NT2/D1 (cell line): ENCODE measurements around the gene KDM4D.
"Not testable (repeated sequence)": the region's sequence is repeated elsewhere in the genome, so short reads cannot be mapped to it uniquely, and the experiment has no call there.

Experiments
- DNase-seq: peaks from one replicate; pipeline ENCODE4 v3.0.0-alpha.2; 2011; ENCODE audit warnings: low read depth, low spot score
- H3K27me3 ChIP-seq: 2 replicates; pipeline ENCODE4 v1.6.0; 2011; ENCODE audit warnings: mild to moderate bottlenecking; ENCODE audit not compliant: insufficient read length, insufficient read depth
- H3K36me3 ChIP-seq: 2 replicates; pipeline ENCODE4 v1.6.1; 2011; ENCODE audit warnings: mild to moderate bottlenecking, low read length, mixed read lengths; ENCODE audit not compliant: insufficient read depth, insufficient read length
- H3K4me1 ChIP-seq: 2 replicates; pipeline ENCODE4 v1.5.1; 2011; ENCODE audit not compliant: insufficient read depth, insufficient read length
- H3K4me3 ChIP-seq: 2 replicates; pipeline ENCODE4 v1.5.1; 2011; ENCODE audit warnings: low read depth; ENCODE audit not compliant: insufficient read length
- H3K9ac ChIP-seq: 2 replicates; pipeline ENCODE4 v1.6.0; 2011; ENCODE audit warnings: low read depth; ENCODE audit not compliant: insufficient read length
- H3K9me3 ChIP-seq: 2 replicates; pipeline ENCODE4 v1.5.1; 2011; ENCODE audit warnings: mild to moderate bottlenecking, low read length; ENCODE audit not compliant: insufficient read depth
- SUZ12 ChIP-seq: IDR thresholded peaks from 2 replicates; pipeline ENCODE4 v1.6.1; 2011; ENCODE audit not compliant: insufficient read length, insufficient read depth; ENCODE audit errors: extremely low read depth
- YY1 ChIP-seq: IDR thresholded peaks from 2 replicates; pipeline ENCODE4 v1.6.1; 2011; ENCODE audit not compliant: insufficient read length, insufficient read depth
- ZNF274 ChIP-seq: IDR thresholded peaks from 2 replicates; pipeline ENCODE4 v1.6.1; 2011; ENCODE audit warnings: mild to moderate bottlenecking, low read depth, low read length

The KDM4D gene

DNA sequence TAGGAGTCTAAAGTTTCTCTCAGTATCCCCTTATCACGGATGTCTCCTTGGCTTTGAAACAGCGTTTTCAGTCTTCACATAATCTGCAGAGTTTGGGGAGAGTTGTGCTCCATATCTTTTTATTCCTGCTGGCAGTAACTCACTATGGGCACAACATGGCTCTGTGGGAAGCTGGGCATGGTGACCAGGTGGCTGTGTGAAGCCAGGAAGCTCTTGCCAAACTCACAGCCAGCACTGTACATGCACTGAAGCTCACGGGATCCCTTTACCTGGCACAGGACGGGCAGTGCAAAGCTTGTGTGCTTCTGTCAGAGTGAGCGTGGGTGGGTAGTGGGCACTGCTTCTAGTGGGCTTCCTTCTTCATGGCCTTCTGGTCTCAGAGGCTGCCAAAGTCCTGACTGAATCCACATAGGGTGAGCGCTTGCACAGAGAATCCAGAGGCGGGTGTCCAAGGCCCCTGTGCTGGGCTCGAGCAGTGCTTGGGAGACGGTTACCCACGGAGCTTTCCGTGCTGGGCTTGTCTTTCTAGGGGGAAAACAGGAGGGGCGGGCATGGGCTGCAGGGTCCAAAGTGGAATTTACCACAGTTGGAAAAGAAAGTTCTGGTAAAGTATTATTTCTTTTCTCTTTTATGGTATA lies 40.8 kb downstream of the KDM4D start:
- Histone ChIP-seq H3K9me3 (no peaks in the 10 kb centered on the region), H3K36me3 (no peaks in the 10 kb centered on the region), H3K4me1 (no peaks in the 10 kb centered on the region), H3K9ac (no peak overlapping the region), H3K27me3 (no peaks in the 10 kb centered on the region), H3K4me3 (no peak overlapping the region)
- TF ChIP-seq YY1 (no peak), ZNF274 (no peak), SUZ12 (no peak)
- no peak for DNase-seq

GRCh38 chr11:95016139-95016538 lies 42.6 kb downstream of the KDM4D start:
- H3K4me1 ChIP-seq, result no peaks in the 10 kb centered on the region
- no peak for TF ChIP-seq YY1
- TF ChIP-seq SUZ12, result no peak
- no peak for TF ChIP-seq ZNF274
- H3K9ac ChIP-seq, result no peak overlapping the region
- H3K9me3 ChIP-seq, result no peaks in the 10 kb centered on the region
- no peaks in the 10 kb centered on the region for H3K36me3 ChIP-seq
- H3K27me3 ChIP-seq, result no peaks in the 10 kb centered on the region
- DNase-seq, result no peak
- no peak overlapping the region for H3K4me3 ChIP-seq

GRCh38 chr11:95021468-95021867 lies 48.0 kb downstream of the KDM4D start:
- not testable (repeated sequence) for H3K9me3 ChIP-seq, H3K4me1 ChIP-seq, H3K9ac ChIP-seq, DNase-seq, H3K27me3 ChIP-seq, H3K36me3 ChIP-seq, H3K4me3 ChIP-seq

GRCh38 chr11:95024958-95025357 lies 51.4 kb downstream of the KDM4D start, which contains the start of gene KDM4E:
KDM4E (plus strand) TSS chr11:95025258; CDS start chr11:95025558, 300 bp downstream.
- H3K36me3 ChIP-seq, result no peaks in the 10 kb centered on the region
- TF ChIP-seq SUZ12 (no peak), ZNF274 (no peak), YY1 (no peak)
- H3K4me1 ChIP-seq, result no peaks in the 10 kb centered on the region
- no peak for DNase-seq
- H3K9me3 ChIP-seq, result no peaks in the 10 kb centered on the region; the same call in 1 of the 2 replicates
- no peak within 1 kb of the TSS for H3K9ac ChIP-seq
- no peak within 1 kb of the TSS for H3K4me3 ChIP-seq
- H3K27me3 ChIP-seq, result no peaks in the 10 kb centered on the region

DNA sequence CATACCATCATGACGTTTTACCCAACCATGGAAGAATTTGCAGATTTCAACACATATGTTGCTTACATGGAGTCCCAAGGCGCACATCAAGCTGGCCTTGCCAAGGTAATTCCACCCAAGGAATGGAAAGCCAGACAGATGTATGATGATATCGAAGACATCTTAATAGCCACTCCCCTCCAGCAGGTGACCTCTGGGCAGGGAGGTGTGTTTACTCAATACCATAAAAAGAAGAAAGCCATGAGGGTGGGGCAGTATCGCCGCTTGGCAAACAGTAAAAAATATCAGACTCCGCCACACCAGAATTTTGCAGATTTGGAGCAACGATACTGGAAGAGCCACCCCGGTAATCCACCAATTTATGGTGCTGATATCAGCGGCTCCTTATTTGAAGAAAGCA lies 52.1 kb downstream of the KDM4D start:
- not testable (repeated sequence) for H3K36me3 ChIP-seq, H3K4me3 ChIP-seq, H3K9ac ChIP-seq, H3K27me3 ChIP-seq, H3K4me1 ChIP-seq, H3K9me3 ChIP-seq, DNase-seq

GRCh38 chr11:95028357-95028756 lies 54.8 kb downstream of the KDM4D start:
- no peak overlapping the region for H3K4me3 ChIP-seq
- no peak for TF ChIP-seq YY1
- TF ChIP-seq SUZ12, result no peak
- TF ChIP-seq ZNF274, result no peak
- H3K9ac ChIP-seq, result no peak overlapping the region
- H3K27me3 ChIP-seq, result no peaks in the 10 kb centered on the region
- no peaks in the 10 kb centered on the region for H3K36me3 ChIP-seq
- H3K9me3 ChIP-seq, result no peaks in the 10 kb centered on the region; the same call in 1 of the 2 replicates
- no peak for DNase-seq
- H3K4me1 ChIP-seq, result no peaks in the 10 kb centered on the region

GRCh38 chr11:95033051-95033450 lies 59.5 kb downstream of the KDM4D start:
- H3K4me3 ChIP-seq, result no peak overlapping the region
- no peaks in the 10 kb centered on the region for H3K27me3 ChIP-seq
- no peak overlapping the region for H3K9ac ChIP-seq
- DNase-seq, result no peak
- no peaks in the 10 kb centered on the region for H3K36me3 ChIP-seq
- H3K9me3 ChIP-seq, result no peaks in the 10 kb centered on the region
- no peaks in the 10 kb centered on the region for H3K4me1 ChIP-seq
- TF ChIP-seq SUZ12 (no peak), ZNF274 (no peak), YY1 (no peak)

- Histone ChIP-seq H3K9me3 (no peaks in the 10 kb centered on the region), H3K4me1 (no peaks in the 10 kb centered on the region), H3K9ac (no peak overlapping the region), H3K27me3 (no peaks in the 10 kb centered on the region), H3K36me3 (no peaks in the 10 kb centered on the region), H3K4me3 (no peak overlapping the region)
- DNase-seq, result no peak
- no peak for TF ChIP-seq YY1
- TF ChIP-seq ZNF274, result no peak
- no peak for TF ChIP-seq SUZ12
Observed at GRCh38 chr11:95035316-95035715, 61.8 kb downstream of the KDM4D start.

DNA sequence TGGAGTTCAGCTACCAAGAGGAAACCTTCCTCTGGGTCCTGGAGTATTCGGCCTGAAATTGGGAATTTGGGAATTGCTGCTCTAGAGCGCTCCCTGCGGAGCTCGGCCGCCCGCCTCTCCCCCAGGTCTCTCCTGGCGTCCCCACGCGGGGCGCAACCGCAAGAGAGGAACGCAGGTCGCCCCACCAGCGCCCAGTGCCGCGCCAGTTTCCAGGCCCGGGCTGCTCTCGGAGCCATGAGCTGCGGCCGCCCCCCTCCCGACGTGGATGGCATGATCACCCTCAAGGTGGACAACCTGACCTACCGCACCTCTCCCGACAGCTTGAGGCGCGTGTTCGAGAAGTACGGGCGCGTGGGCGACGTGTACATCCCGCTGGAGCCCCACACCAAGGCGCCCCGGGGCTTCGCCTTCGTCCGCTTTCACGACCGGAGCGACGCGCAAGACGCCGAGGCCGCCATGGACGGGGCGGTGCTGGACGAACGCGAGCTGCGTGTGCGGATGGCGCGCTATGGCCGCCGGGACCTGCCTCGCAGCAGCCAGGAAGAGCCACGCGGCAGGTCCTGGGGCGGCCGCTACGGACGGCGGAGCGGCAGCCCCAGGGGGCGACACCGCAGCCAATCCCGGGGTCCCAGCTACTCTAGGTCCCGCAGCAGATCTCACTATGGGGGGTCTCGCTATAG lies 64.0 kb downstream of the KDM4D start:
- not testable (repeated sequence) for H3K9me3 ChIP-seq, H3K27me3 ChIP-seq, DNase-seq

More for the DNA sequence above, 64.0 kb downstream of the KDM4D start:
- not testable (repeated sequence) for H3K4me3 ChIP-seq, H3K36me3 ChIP-seq, H3K9ac ChIP-seq, H3K4me1 ChIP-seq
